DLD1 (cell line): ENCODE measurements around the gene GNAO1.

Source experiments
- in situ Hi-C: cut with HindIII; loops from 2 replicates; pipeline ENCODE4 v1.10.0; 2017; ENCODE audit warnings: low sequenced_read_pairs

GNAO1 gene

DNA sequence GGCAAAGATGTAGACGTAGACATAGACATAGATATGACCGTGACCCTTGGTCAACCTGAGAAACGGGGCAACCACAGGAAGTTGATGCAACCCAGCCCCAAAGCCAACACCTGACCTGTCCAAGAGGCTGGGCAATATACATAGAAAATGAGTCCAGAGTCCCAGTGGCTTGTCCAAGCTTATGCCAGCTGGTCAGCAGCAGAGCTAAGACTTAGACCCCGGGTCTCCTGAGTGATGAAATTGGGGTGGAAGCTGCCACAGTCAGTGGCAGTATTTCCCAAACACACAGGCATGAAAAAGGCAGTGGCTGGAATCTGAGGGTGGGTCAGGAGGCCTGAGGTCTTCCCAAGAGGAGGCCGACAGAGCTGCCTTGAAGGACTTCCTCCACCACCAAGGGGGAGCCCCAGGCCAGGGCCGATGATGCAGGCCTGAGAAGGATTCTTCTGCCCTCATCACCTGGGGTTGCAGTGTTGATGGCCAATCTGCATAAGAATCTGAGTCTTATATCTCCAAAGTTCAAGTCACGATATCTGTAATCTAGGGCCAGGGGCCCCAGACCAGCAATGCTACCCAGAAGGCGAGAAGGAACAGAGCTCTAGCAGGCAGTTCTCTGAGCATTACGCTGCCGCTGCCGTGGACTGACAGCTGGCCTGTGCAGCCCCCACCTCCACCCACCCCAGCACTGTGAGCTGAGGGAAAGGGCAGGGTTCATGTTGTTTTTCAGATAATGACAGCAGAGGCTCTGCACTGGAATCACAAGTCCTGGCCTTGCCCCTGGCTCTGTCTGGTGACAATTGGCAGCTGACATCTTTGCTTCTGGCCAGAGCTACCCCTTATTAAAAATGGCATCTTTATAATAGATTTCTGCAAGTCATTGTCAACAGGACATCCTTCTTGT, 72.7 kb downstream of the GNAO1 start:
- in situ Hi-C loops = no loop called here

DNA sequence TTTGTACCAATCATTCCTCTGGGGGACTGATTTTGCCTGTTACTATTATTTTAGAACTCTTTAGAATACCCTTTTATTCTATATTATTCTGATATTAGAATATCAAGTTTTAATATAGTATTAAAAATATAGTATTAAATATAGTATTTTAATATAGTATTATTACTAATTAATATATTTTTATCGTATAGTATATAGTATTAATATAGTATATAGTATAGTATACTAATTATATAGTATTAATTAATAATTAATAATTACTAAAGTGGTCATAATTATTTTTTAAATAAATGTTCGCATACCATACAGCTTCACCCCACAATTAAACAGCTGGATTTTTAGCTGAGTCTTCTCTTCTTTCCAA, 73.3 kb downstream of the GNAO1 start:
- in situ Hi-C loops = no loop called here

DNA sequence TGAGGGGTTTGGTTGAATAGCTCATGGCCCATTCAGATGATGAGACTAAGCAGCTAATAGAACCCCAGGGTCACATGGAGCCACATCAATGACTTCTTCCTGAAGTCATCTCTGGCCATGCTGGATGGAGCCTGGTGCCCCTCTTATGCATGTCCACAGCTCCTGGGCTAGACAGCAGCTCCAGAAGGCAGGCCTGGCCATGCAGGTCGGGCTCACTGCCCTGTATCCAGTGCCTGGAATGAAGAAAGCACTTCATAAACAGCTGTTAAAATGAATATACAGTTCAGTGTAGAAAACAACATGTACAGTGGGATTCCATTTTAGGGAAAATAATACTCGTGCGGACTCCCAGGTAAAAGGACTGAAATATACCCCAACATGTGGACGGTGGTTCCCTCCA, 73.9 kb downstream of the GNAO1 start:
- in situ Hi-C loops = no loop called here

DNA sequence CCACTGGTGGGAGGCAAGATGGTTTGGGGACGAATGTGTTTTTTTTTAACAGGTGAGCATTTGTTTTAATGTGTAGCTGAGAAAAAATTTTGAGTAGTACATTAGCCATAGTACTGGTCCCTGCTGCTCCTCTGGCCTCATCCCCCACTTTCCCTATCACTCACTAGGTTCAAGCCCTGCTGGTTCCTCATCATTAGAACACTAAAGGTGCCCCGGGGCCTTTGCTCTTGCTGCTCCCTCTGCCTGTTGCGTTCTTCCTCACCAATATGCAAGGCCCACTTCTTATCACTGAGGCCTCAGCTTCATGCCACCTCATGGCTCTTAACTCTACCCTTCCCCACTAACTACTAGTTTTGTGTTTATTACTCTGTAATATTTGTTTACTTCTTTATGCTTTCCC, 74.5 kb downstream of the GNAO1 start:
- in situ Hi-C loops = no loop called here

DNA sequence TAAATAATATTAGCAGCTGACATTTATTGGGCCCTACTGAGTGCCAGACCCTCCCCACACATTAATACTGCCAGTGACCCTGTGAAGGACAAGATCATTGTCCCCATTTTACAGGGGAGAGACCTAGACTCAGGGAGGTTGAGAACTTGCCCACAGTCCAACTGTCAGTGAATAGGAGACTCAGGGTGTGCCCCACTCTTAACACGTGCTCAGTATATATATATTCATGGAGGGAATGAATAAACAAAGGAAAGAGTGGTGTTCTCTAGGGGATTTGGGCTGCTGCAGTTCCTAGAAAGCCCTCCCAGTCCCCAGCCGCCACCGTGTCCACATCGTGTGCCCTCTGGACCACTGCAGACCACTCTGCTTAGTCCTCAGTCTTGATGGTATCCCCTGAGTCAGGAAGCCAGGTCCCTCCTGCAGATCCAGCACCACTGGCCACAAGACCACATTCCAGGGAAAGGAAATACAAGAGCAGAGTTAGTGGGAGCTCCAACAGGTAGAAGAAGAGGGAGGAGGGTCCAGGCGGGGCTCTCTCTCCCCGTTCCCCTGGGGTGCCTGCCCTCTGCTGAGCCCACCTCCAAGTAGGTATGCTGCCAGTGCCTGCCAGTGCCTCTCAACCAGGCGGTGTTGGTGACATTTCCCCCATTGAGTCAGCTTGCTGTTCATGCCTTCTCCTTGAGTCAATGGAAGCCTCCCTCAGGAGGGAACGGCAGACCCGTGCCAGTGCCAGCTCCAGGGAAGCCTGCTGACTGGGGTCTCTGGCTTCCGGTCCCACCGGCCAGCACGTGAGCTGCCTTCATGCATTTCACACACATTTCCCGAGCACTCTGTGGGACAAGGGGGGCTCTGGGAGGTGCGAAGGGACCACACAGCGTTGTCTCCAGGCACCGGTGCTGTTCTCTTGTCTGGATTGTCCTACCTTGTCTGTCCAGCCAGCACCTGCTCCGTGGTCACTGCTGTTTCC, 75.6 kb downstream of the GNAO1 start:
- in situ Hi-C loops = no loop called here

DNA sequence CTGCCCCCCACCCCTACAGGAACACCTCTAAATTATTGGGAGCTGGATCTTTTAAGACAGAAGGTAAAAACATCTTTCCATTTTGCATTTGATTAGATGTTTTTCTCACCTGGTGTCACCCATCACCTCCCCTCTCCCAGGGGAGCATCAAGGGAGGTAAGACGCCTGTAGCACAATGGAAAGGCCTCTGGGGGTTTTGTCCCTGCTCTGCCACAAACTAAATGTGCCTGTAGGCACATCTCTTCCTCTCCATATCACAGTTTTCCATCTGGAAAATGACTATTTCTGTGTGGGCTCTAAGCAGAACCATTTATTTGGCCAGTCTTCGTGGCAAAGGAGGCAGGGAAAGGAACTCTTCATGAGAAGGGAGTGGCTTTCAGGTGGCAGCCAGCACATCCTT, 76.6 kb downstream of the GNAO1 start:
- in situ Hi-C loops = no loop called here

DNA sequence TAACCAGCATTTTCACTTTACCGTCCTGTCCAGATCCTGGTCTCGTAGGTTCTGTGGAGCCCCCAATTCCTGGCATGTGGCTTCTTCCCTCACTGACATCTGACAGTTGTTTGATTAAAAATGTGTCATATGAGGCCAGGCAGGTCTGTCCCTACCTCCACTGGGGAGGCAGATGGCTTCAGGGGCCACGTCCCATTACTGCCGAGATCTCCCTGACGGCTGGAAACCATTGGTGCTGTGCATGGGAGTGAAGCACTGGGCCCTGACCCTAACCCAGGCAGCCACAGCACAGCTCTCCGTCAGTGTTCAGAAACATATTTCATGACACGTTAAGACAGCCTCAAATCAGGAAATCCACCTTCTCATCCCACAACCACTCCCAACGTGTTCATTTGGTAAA, 77.5 kb downstream of the GNAO1 start:
- in situ Hi-C loops = no loop called here

DNA sequence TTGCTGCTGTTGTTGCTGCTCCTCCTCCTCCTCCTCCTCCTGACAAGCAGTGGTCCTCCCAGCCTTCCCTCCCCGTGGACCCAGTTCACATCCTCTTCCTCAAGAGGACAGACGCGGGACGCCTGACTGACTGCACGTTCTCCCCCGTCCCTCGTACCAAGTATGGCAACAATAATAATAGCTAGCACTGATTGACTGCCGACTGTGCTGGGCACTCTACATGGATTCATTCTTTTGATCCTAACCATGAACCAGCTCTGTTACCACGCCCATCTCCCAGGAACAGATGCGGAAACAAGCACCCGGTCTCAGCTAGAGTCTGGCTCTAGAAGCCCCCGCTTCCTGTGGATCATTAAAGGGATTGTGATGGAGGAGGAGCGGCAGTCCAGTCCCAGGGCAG, 78.0 kb downstream of the GNAO1 start:
- in situ Hi-C loops = no loop called here

DNA sequence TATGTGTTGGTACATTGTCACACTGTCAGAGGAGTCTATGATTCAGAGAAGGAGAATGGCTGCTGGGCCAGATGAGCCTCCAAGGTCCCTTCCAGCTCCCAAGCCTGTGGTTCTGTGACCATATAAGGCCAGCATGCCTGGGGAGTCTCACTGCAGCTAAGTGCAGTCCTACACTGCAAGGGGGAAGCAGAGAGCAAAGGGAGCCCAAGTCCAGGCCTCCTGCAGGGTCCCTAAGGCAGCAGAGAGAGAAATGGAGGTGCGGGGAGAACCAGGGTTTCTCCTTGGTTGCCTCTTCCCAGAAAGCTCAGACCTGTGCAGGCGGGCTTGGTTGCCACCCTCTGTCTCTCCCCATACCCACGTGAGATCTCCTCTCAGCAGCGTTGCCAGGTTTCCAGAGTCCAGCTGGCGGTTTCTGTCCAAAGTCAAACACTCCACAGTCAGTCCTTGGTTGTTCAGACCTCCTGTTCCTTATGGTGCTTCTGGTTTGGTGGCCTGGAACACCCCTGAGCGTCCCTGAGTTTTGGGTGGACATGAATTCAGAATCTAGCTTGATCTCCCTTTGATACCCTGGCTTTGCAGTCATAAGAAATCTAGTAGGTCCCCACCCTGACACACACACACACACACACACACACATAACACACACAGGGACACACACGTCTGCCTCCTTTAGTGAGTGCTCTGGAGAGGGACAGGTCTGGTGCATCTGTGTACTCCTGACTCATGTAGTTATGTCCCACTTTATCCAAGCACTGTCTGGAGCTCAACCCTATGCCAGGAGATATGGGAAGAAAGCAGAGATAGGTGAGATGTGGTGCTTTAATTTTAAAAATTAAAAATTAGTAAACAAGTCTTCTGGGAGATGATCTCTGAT, 78.8 kb downstream of the GNAO1 start:
- in situ Hi-C loops = no loop called here

DNA sequence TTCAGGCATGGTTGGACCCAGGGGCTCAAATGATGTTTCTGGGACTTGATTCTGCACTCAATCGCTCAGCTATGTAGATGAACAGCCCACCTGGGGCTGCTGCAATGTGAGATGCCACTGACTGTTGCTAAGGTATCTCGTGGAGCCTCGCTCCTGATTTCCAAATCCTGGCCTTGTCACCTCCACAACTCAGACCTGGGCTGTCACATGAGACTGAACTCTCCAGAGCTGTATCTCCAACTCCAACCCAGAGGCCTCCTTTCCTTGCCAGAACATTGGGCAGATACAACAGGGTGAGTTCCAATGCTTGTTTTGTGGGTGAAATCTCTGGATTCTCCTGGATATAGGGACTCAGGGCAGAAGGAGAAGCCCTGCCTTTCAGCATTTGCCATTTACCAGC, 79.5 kb downstream of the GNAO1 start:
- in situ Hi-C loops = no loop called here

DNA sequence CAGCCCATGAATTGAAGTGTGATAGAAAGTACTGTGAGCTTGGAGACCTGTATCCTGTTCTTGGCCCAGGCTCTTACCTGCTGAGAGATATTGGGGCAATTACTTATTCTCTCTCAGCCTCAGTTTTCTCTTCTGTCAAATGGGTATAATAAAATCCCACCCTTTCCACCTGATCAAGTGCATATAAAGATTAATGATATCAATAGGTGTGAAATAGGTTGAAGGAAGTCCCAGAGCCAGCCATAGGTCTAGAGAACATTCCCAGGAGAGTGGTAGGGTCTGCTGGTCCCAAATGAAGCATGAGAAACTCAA, 81.2 kb downstream of the GNAO1 start:
- in situ Hi-C loops = no loop called here

DNA sequence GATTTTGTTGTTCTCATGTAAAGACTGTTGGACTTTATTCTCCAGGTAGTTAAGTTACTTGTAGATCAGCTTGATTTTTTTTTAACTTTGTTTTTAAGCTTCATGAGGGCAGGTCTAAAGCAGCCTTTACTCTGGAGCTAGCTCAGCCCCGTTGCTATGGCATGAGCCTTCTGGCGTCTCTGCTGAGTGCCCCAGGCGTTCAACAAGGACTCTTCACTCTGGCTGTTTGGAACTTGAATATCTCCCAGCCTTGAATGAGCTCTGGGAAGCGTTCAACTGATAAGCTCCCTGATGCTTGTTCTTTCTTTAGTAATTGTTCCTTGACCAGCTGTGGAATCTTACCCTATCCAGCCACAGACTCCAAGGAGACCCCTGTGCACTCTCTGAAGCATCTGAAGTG, 82.3 kb downstream of the GNAO1 start:
- in situ Hi-C loops = no loop called here

DNA sequence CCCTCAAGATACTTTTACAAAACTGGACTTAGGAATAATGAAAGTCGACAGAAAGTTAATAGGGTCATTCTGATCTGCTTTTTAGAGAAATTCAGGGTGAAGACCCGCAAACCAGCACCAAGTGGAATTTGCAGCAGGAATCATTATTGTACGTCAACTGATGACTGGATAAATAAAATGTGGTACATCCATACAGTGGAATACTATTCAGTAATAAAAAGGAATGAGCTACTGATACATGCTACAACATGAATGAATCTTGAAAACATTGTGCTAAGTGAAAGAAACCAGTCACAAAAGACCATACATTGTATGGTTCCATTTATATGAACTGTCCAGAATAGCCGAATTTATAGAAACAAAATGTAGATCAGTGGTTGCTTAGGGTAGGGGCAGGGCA, 83.1 kb downstream of the GNAO1 start:
- in situ Hi-C loops = no loop called here

DNA sequence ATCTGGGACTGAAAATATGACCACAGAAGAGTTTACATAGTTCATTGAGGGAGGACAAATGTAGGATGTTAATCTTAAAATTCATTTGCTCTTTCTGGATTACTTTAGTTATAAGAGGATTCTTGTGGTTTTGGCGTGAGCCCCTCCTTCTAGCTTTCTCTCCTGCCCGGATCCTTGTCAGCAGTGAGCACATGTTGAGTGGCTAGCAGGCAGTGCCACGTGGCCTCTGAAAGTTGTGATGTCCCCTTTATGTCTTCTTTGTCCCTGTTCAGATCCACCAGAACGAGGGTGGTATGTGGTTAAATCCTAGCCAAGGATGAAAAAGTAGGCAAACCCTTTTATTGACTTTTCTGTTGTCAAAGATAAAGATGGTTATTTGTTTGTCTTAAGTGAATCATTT, 83.8 kb downstream of the GNAO1 start:
- in situ Hi-C loops = no loop called here

DNA sequence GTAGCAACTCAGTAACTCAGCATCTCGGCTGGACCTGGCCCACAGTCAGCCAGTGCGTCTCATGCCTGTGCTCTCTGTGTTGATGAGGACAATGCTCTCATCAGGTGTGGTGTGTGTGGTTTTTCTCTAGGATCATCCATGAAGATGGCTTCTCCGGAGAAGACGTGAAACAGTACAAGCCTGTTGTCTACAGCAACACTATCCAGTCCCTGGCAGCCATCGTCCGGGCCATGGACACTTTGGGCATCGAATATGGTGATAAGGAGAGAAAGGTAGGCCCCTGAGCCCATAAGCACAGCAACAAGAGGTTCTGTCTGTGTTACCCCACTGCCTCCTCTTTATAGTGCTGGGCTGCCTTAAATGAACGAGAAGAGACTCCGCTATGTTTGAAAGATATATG, 84.5 kb downstream of the GNAO1 start:
- in situ Hi-C loops = no loop called here

DNA sequence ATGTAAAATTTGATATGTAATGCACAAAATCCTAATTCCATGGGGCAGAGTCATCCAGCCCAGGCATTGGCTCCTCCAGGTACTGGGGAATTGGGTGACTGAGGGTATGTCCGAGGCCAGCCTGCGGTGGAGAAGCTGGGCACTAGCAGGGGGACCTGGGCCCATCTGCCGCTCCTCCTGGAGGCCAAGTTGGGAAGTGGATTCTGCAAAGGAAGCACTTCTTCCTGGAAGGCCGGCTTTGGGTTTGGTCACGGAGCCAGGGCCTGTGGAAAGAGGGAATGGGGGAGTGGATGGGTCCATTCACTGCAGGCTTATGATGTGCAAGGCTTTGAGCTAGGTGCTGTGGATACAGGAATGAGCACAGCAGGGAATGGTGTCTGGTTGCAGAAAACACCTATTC, 85.8 kb downstream of the GNAO1 start:
- in situ Hi-C loops = no loop called here

DNA sequence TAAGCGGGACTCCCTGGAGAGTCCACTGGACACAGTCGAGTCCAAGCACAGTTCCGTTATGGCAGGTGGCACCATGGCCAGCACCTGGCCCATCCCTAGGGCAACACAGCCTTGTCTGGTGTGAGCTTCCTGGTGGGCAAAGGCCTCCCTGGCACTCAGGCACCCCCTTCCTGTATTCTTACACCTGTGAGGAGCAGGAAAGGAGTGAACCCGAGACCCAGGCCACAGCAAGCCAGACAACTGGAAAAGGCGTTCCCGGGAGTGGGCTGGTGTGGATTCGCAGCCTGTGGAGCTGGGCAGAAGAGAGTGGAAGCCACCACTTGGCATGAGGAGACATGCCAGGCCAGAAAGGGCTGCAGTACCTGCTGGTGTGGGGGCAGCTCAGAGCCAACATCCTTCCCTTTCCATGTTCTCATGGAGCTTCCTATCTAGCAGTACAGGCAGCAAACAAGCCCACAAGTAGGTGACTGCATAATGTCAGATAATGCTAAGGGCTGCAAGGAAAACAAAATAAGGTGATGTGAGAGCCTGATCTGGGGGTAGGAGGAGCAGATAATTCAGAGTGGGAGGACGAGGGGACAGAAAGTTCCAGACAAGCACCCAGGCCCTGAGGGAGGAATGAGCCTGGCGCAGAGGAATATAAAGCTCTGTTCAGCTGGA, 87.0 kb downstream of the GNAO1 start:
- in situ Hi-C loops = no loop called here

DNA sequence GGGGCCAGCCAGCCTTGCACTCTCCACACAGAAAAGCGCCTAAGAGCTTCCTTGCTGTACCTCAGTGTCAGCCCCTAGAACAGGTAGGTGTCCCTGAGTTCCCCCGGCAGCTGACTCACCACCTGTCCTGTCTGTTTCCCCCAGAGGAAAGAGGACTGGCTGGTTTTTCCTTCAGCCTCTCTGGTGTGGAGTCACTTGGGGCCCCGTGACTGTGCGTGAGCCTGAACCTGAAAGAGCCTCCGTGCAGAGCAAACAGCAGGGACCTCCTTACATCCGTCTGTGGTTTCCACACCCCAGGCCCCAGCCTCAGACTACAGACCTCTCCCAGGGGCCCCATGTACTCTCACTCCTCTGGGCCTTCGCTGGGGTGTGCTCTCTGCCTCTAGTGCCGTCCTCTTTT, 87.8 kb downstream of the GNAO1 start:
- in situ Hi-C loops = no loop called here

DNA sequence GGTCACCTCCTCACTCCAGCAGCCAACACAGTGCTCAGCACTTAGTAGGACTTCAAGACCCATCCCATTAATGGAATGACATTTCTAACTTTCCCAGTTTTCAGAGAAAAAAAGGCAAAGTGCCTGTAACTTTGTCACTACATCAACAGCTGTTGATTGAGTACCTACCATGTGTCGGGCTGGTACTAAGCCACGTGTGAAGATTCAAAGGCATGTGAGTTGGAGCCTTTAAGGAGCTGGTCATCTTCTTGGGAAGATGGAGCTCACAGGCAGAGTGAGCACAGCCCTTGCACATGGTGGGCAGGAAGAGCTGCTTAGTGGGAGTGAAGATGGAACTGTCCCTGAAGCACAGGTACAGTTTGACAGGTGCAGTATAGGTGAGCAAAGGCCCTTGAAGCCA, 88.6 kb downstream of the GNAO1 start:
- in situ Hi-C loops = no loop called here

DNA sequence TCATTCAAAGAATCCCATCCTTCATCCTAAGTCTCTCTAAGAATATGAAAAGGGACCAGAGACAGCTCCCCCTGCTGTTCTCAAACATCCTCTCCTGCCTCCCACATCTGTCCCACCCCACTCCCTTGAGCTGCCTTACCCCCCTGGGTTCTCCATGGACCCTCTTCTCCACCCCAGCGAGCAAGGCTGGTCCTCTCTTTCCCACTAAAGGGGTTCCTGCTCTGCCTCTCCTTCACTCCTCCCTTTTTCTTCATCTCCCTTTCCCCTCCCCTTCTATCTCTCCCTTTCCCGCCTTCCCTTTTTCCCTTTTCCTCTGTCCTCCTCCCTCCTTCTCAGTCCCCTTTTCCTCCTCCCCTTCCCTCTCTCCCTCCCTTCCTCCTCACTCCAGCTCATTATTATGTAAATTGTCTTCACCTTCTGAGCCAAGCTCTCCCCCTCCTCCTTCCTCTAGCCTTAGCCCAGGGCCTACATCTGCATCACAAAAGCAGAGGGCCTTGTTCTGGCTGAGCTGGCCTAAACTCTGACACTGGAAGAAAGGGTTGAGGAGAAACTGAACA, 90.0 kb downstream of the GNAO1 start:
- in situ Hi-C loops = no loop called here
